Skeletal muscle satellite cell (primary cell): ENCODE data around the gene PDIA3. TPM values are rescaled to one million over a fixed set of nuclear protein-coding genes. Genes with fewer than 3 reads are reported as not detected.
"Not testable (repeated sequence)": the region's sequence is repeated elsewhere in the genome, so short reads cannot be mapped to it uniquely, and the experiment has no call there.

Experiments used
- H3K27me3 ChIP-seq: 2 replicates; pipeline ENCODE4 v1.7.0; 2013; ENCODE audit warnings: low read length; ENCODE audit not compliant: control insufficient read depth, insufficient read depth
- H3K36me3 ChIP-seq: 2 replicates; pipeline ENCODE4 v1.7.0; 2013; ENCODE audit warnings: mild to moderate bottlenecking, control low read depth, low read length; ENCODE audit not compliant: insufficient read depth
- H3K4me1 ChIP-seq: 2 replicates; pipeline ENCODE4 v1.7.0; 2013; ENCODE audit warnings: low read length; ENCODE audit not compliant: control insufficient read depth, insufficient read depth
- H3K4me2 ChIP-seq: 2 replicates; pipeline ENCODE4 v1.7.0; 2013; ENCODE audit warnings: mild to moderate bottlenecking, low read length
- H3K4me3 ChIP-seq: 2 replicates; pipeline ENCODE4 v1.7.0; 2013; ENCODE audit warnings: low read length
- H3K9ac ChIP-seq: 2 replicates; pipeline ENCODE4 v1.7.0; 2013; ENCODE audit warnings: mild to moderate bottlenecking, low read depth, low read length, moderate library complexity
- H3K9me3 ChIP-seq: replicated peaks from 2 replicates; pipeline ENCODE4 v1.7.0; 2013; ENCODE audit warnings: mild to moderate bottlenecking, control low read depth, low read length
- total RNA-seq: library from RNA; depleted of rRNA; stranded (reverse); fragments of >200 nt; gene quantifications from 2 replicates; pipeline ENCODE4 v1.2.3, GENCODE V29; 2012; rRNA removed

PDIA3 gene
- 125 and 160 TPM in 2 replicates for total RNA-seq

DNA sequence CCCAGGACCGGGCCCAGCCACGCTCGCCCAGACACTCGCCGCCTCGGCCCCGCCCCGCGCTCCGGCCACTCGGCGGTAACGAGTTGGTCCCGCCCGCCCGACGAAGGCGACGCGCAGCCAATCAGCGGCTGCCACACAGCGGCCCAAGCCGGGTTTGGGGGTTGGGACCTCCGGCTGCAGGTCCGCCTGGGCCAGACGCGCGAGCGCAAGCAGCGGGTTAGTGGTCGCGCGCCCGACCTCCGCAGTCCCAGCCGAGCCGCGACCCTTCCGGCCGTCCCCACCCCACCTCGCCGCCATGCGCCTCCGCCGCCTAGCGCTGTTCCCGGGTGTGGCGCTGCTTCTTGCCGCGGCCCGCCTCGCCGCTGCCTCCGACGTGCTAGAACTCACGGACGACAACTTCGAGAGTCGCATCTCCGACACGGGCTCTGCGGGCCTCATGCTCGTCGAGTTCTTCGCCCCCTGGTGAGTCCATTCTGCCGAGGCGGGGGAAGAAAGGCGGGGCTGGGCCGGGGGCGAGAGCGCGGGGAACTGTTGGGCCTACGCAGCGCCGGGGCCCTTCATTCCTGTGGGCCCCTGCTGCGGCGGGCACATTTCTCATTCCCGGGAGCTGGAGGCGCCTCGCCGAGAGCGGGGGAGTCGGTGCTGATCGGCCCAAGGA, at the start of gene PDIA3:
Gene PDIA3 (plus strand): TSS at position 194 of the 658 bp plus-strand sequence. CDS start 102 bp downstream, at position 296.
- peak within 1 kb of the TSS; percentile 98 for H3K9ac ChIP-seq
- not testable (repeated sequence) for H3K36me3 ChIP-seq, H3K27me3 ChIP-seq, H3K9me3 ChIP-seq
- peak within 1 kb of the TSS; percentile 93 for H3K4me3 ChIP-seq
- peaks cover 19% of the 10 kb centered on the region for H3K4me1 ChIP-seq
- peak within 1 kb of the TSS; percentile 77 for H3K4me2 ChIP-seq

GRCh38 chr15:43702174-43702573, 44.1 kb upstream of the PDIA3 start:
- H3K9me3 ChIP-seq: no peaks in the 10 kb centered on the region
- H3K4me3 ChIP-seq: no peak overlapping the region
- peaks cover 30% of the 10 kb centered on the region for H3K27me3 ChIP-seq
- H3K36me3 ChIP-seq: no peaks in the 10 kb centered on the region
- H3K9ac ChIP-seq: no peak overlapping the region
- no peaks in the 10 kb centered on the region for H3K4me1 ChIP-seq
- H3K4me2 ChIP-seq: no peak overlapping the region

DNA sequence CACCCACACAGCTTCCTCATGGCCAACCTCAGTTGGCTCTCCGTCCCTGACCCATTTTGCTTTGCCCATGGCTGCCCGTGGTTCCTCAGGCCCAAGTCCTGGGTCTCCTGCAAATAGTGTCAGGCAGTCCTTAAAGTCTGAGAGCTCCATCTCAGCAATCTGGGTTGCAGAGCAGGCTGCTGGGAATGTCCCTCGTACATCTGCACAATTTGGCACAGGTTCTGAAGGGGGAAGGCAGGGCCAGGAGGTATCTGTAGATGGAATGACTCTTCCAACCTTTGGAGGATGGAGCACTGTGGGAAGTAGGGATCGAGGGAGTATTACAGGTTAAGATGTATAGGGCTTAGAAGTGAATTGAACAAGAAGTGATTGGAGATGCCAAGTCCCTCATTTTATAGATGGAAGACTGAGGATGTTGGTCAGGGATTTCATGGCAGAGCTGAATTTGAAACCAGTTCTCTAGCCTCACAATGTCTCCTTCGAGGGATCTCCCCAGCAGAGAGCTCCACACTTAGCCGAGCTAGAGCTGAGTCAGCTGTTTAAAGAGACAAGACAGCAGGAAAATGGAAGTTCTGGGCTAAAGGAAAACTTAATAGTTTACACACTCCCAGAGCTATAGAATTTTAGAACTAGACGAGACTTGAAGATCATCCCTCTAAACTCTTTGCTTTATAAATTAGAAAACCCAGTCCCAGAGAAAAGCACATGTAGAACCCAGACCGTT, 43.4 kb upstream of the PDIA3 start:
- Histone ChIP-seq H3K9ac (no peak overlapping the region), H3K27me3 (peaks cover 29% of the 10 kb centered on the region), H3K36me3 (no peaks in the 10 kb centered on the region), H3K4me3 (no peak overlapping the region), H3K4me2 (no peak overlapping the region), H3K9me3 (no peaks in the 10 kb centered on the region), H3K4me1 (no peaks in the 10 kb centered on the region)

- not testable (repeated sequence) for H3K4me3 ChIP-seq, H3K9me3 ChIP-seq, H3K4me1 ChIP-seq, H3K36me3 ChIP-seq, H3K4me2 ChIP-seq, H3K9ac ChIP-seq, H3K27me3 ChIP-seq
These were observed 35.7 kb upstream of the PDIA3 start for GRCh38 chr15:43710431-43711131.

GRCh38 chr15:43723151-43723550, 23.1 kb upstream of the PDIA3 start:
- Histone ChIP-seq H3K4me2 (no peak overlapping the region), H3K4me1 (no peaks in the 10 kb centered on the region)

DNA sequence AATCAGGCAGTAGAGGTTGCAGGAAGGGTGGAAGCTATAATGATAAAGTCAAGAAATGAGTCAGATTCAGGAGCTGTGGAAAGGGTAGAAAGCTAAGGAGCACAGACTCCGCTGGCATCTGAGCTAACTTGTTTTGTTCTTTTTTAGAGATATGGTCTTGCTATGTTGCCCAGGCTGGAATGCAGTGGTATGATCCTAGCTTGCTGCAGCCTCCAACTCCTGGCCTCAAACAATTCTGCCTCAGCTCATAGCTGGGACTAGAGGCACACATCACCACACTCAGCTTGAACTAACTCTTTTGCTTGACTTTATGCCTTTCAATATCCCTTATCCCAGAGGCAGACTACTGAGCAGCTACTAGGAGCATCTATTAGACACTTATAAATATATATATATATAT, 19.9 kb upstream of the PDIA3 start:
- H3K27me3 ChIP-seq: not testable (repeated sequence)

More at GRCh38 chr15:43723151-43723550, 23.1 kb upstream of the PDIA3 start:
- Histone ChIP-seq H3K4me3 (no peak overlapping the region), H3K9ac (no peak overlapping the region), H3K9me3 (no peaks in the 10 kb centered on the region), H3K27me3 (peaks cover 3% of the 10 kb centered on the region), H3K36me3 (no peaks in the 10 kb centered on the region)

GRCh38 chr15:43728053-43728725, 18.0 kb upstream of the PDIA3 start:
- not testable (repeated sequence) for H3K4me1 ChIP-seq, H3K4me3 ChIP-seq, H3K9ac ChIP-seq, H3K9me3 ChIP-seq, H3K27me3 ChIP-seq, H3K36me3 ChIP-seq, H3K4me2 ChIP-seq

More for the DNA sequence above, 19.9 kb upstream of the PDIA3 start:
- H3K9me3 ChIP-seq, H3K9ac ChIP-seq, H3K36me3 ChIP-seq, H3K4me1 ChIP-seq, H3K4me2 ChIP-seq, H3K4me3 ChIP-seq: not testable (repeated sequence)

GRCh38 chr15:43735416-43735815, 10.8 kb upstream of the PDIA3 start:
- no peak overlapping the region for H3K4me3 ChIP-seq
- H3K36me3 ChIP-seq: no peaks in the 10 kb centered on the region
- no peaks in the 10 kb centered on the region for H3K27me3 ChIP-seq
- H3K9ac ChIP-seq: no peak overlapping the region
- H3K9me3 ChIP-seq: no peaks in the 10 kb centered on the region
- H3K4me2 ChIP-seq: no peak overlapping the region
- no peaks in the 10 kb centered on the region for H3K4me1 ChIP-seq

- H3K9me3 ChIP-seq, H3K27me3 ChIP-seq: not testable (repeated sequence)
- Histone ChIP-seq H3K9ac (peak overlapping the region; percentile 98), H3K36me3 (peaks cover 11% of the 10 kb centered on the region), H3K4me3 (peak overlapping the region; percentile 93), H3K4me1 (peaks cover 19% of the 10 kb centered on the region), H3K4me2 (peak overlapping the region; percentile 77)
These were observed 668 bp downstream of the PDIA3 start for GRCh38 chr15:43746903-43747309.

DNA sequence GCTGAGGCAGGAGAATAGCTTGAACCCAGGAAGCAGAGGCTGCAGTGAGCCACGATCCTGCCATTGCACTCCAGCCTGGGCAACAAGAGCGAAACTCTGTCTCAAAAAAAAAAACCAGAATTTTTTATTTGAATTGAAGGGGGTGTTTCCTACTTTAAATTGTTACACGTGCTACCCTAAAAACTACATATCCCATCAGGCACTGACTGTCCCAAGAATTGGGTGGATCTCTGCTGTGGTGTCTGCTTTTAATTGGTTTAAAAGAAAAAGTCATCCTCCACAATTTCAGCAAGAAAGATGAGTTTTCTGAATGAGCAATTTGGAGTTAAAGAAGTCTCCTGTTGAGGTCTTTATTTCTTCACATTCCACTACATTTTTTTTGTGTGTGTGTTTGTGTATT, 2.1 kb downstream of the PDIA3 start:
- Histone ChIP-seq H3K9ac (no peak overlapping the region), H3K4me2 (peak overlapping the region; percentile 77), H3K4me3 (peak overlapping the region; percentile 93), H3K9me3 (no peaks in the 10 kb centered on the region), H3K4me1 (peaks cover 19% of the 10 kb centered on the region), H3K27me3 (no peaks in the 10 kb centered on the region), H3K36me3 (peaks cover 23% of the 10 kb centered on the region)

DNA sequence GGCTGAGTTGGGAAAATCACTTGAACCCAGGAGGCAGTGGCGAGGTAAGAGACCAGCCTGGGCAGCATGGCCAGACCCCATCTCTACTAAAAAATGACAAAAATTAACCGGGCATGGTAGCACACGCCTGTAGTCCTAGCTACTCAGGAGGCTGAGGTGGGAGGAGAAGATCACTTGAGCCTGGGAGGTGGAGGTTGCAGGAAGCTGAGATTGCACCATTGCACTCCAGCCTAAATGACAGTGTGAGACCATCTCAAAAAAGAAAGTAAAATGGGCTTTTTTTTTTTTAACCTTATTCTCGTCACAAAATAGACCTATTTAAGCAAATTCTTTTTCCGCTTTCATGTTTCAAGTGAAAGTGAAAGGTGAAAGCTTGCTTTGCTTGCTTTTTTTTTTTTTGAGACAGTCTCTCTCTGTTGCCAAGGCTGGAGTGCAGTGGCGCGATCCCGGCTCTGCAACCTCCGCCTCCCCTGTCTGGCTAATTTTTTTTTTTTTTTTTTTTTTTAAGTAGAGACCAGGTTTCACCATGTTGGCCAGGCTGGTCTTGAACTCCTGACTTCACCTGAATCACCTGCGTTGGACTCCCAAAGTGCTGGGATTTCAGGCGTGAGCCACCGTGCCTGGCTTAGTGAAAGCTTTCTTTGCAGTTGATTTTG, 3.6 kb downstream of the PDIA3 start:
- H3K4me1 ChIP-seq: peaks cover 19% of the 10 kb centered on the region
- no peaks in the 10 kb centered on the region for H3K27me3 ChIP-seq
- no peak overlapping the region for H3K4me3 ChIP-seq
- H3K4me2 ChIP-seq: peak overlapping the region; percentile 45
- peaks cover 35% of the 10 kb centered on the region for H3K36me3 ChIP-seq
- no peaks in the 10 kb centered on the region for H3K9me3 ChIP-seq
- no peak overlapping the region for H3K9ac ChIP-seq
